GM19395 (cell line): ENCODE data around the gene MUC5B.

Experiments used
- ATAC-seq: cut with Tn5 transposase; IDR thresholded peaks from one replicate; pipeline ENCODE4 v1.9.1; 2021; ENCODE audit warnings: mild to moderate bottlenecking, moderate library complexity; ENCODE audit not compliant: unreplicated experiment

MUC5B gene

GRCh38 chr11:1279674-1280055 is 56.8 kb downstream of the MUC5B start:
- ATAC-seq: no peak

- ATAC-seq: no peak
Observed at GRCh38 chr11:1280116-1281035, 57.5 kb downstream of the MUC5B start.

- no peak for ATAC-seq
Observed at GRCh38 chr11:1281326-1281973, 58.6 kb downstream of the MUC5B start.

GRCh38 chr11:1281974-1282365 is 59.1 kb downstream of the MUC5B start:
- ATAC-seq: no peak

GRCh38 chr11:1283091-1283511 is 60.2 kb downstream of the MUC5B start:
- ATAC-seq: no peak

GRCh38 chr11:1283906-1284305 is 61.0 kb downstream of the MUC5B start:
- no peak for ATAC-seq

GRCh38 chr11:1285316-1285744 is 62.5 kb downstream of the MUC5B start:
- ATAC-seq: no peak

- no peak for ATAC-seq
Observed at GRCh38 chr11:1285876-1286275, 63.0 kb downstream of the MUC5B start.

- no peak for ATAC-seq
Observed at GRCh38 chr11:1287928-1288327, 65.1 kb downstream of the MUC5B start.

- no peak for ATAC-seq
Observed at GRCh38 chr11:1288426-1289151, 65.7 kb downstream of the MUC5B start.

- no peak for ATAC-seq
Observed at GRCh38 chr11:1289211-1289935, 66.5 kb downstream of the MUC5B start.

- no peak for ATAC-seq
Observed at GRCh38 chr11:1290052-1291040, 67.5 kb downstream of the MUC5B start.

- ATAC-seq: no peak
Observed at GRCh38 chr11:1291295-1292017, 68.6 kb downstream of the MUC5B start.

GRCh38 chr11:1292018-1292643 is 69.3 kb downstream of the MUC5B start:
- no peak for ATAC-seq

GRCh38 chr11:1292644-1293618 is 70.1 kb downstream of the MUC5B start:
- no peak for ATAC-seq

GRCh38 chr11:1293619-1294015 is 70.8 kb downstream of the MUC5B start:
- no peak for ATAC-seq

- no peak for ATAC-seq
Observed at GRCh38 chr11:1295086-1295485, 72.2 kb downstream of the MUC5B start.
